ENCODE measurements around the gene MYOM3. TPM values are rescaled to one million over a fixed set of nuclear protein-coding genes. Genes with fewer than 3 reads are reported as not detected.

Gene MYOM3
- total and polyA plus RNA-seq, 2 of the 13 experiments (the other 11 are each of a cell fraction or from before 2014, with no cell fraction given): 5.8 to 15.3 TPM

- peaks cover 0 to 22% of the 10 kb centered on the region in 2 experiments; a peak in 3 of 5 replicates for H3K36me3 ChIP-seq (replicated peaks in 1 of 2; ENCODE audit: control insufficient read depth in 1 of 2, insufficient read depth in 2 of 2, low read length in 2 of 2)
Measured at GRCh38 chr1:24126018-24126671, 14.2 kb upstream of the MYOM3 start.

More at GRCh38 chr1:24126018-24126671, 14.2 kb upstream of the MYOM3 start:
- in situ Hi-C loops (cut with HindIII; ENCODE audit: extremely low pct_ligation_motif_present, low pct_unique_long_range_greater_than_20kb): no loop called here
- intact Hi-C loops (cut with micrococcal nuclease; ENCODE audit: unreplicated experiment): no loop called here
- DNase-seq (ENCODE audit: low spot score): no peak
- no peak for FAIRE-seq
- WGBS (ENCODE audit: low lambda C conversion rate): 79% methylated on average over 6 of the region's 6 CpGs
- Histone ChIP-seq H3K79me2 (ENCODE audit: insufficient read depth, low read length) (no peaks in the 10 kb centered on the region), H3K27ac (ENCODE audit: extremely low read length, insufficient read depth, low read length) (no peak overlapping the region), H3K4me1 (ENCODE audit: insufficient read depth, low read length) (peaks cover 4% of the 10 kb centered on the region), H4K20me1 (ENCODE audit: insufficient read depth, low read length) (no peaks in the 10 kb centered on the region), H3K4me3 (replicated peaks in 1 of 3; ENCODE audit: insufficient read depth in 1 of 3, low read depth in 2 of 3, low read length in 3 of 3) (no peak overlapping the region), H3K4me2 (ENCODE audit: low read depth, low read length) (no peak overlapping the region), H3K9me3 (ENCODE audit: low read length) (no peaks in the 10 kb centered on the region), H2AFZ (ENCODE audit: low read length) (no peak overlapping the region), H3K27me3 (ENCODE audit: control insufficient read depth in 1 of 2, insufficient read depth in 2 of 2, low read length in 2 of 2) (no peaks in the 10 kb centered on the region), H3K9ac (ENCODE audit: insufficient read depth, low read depth, low read length) (no peak overlapping the region)
- TF ChIP-seq ZNF780A (CRISPR knock-in tag; IDR thresholded peaks at IDR 0.05): no peak
- TF ChIP-seq ZNF550 (CRISPR knock-in tag; IDR thresholded peaks at IDR 0.05; ENCODE audit: borderline replicate concordance): no peak
- TF ChIP-seq ARNT (IDR thresholded peaks at IDR 0.05): no peak
- no peak for TF ChIP-seq POLR2AphosphoS2 (IDR thresholded peaks at IDR 0.05; ENCODE audit: low read depth, low read length)
- no peak for TF ChIP-seq UBTF (CRISPR knock-in tag; IDR thresholded peaks at IDR 0.05)
- no peak for TF ChIP-seq THAP7 (CRISPR knock-in tag; IDR thresholded peaks at IDR 0.05)
- no peak for TF ChIP-seq ATF6 (CRISPR knock-in tag; conservative IDR thresholded peaks at IDR 0.05)
- TF ChIP-seq MYC (CRISPR knock-in tag; IDR thresholded peaks at IDR 0.05; ENCODE audit: borderline replicate concordance): no peak
- no peak for TF ChIP-seq PLRG1 (conservative IDR thresholded peaks at IDR 0.05)
- TF ChIP-seq ZNF577 (CRISPR knock-in tag; IDR thresholded peaks at IDR 0.05; ENCODE audit: borderline replicate concordance, low read depth): no peak
- no peak for TF ChIP-seq HDAC2 (CRISPR knock-in tag; IDR thresholded peaks at IDR 0.05)
- no peak for TF ChIP-seq MXD4 (CRISPR knock-in tag; IDR thresholded peaks at IDR 0.05)
- POLR2A ChIA-PET: interaction anchor here (1.1 kb wide), 1 partner anchor 14 kb away, joined by 3 read pairs; the partner anchor contains the start of gene MYOM3
- ATAC-seq: no peak
- CTCF ChIA-PET (ENCODE audit: low intra/inter-chr PET ratio, low total read pairs): no interaction called here
- no TSS peak for BruUV-seq (replicated peaks)

All from HepG2 (cell line).